GM12878 (cell line): Measurements from ENCODE around the gene TSPO2. TPM values are rescaled to one million over a fixed set of nuclear protein-coding genes. Genes with fewer than 3 reads are reported as not detected.

ENCODE experiments used
- ATAC-seq: fragments of 200-7000 bp; cut with Tn5 transposase; 3 replicates; pipeline ENCODE4 v1.9.1; 2020; ENCODE audit warnings: mild to moderate bottlenecking, moderate library complexity
- BruUV-seq: library from RNA; stranded (reverse); fragments of 400-500 nt; replicated peaks from 2 replicates; lab custom pipeline; 2021; lab: Mats Ljungman, UMichigan
- CTCF ChIA-PET: fragments of 300-600 bp; sonication (Branson Sonifier 250); formaldehyde crosslinking; extraction: SDS; loops from one replicate; lab custom pipeline; 2021; ENCODE audit warnings: inconsistent platforms; lab: Yijun Ruan, JAX
- POLR2A ChIA-PET: fragments of 350-600 bp; formaldehyde crosslinking; extraction: SDS; loops from one replicate; lab custom pipeline; 2021; ENCODE audit warnings: inconsistent platforms; lab: Charles Lee
- RAD21 ChIA-PET: fragments of 300-600 bp; sonication (Branson Sonifier 250); formaldehyde crosslinking; loops from one replicate; lab custom pipeline; 2023; ENCODE audit warnings: antibody characterized with exemption; ENCODE audit not compliant: unreplicated experiment; lab: Charles Lee
- SMC1A ChIA-PET: fragments of 300-600 bp; sonication (Branson Sonifier 250); formaldehyde crosslinking; loops from one replicate; lab custom pipeline; 2023; ENCODE audit not compliant: unreplicated experiment, uncharacterized antibody; lab: Charles Lee
- DNase-seq: peaks from one replicate; pipeline ENCODE4 v3.0.0-alpha.2; 2011; ENCODE audit warnings: low read depth, low spot score
- FAIRE-seq: peaks from 3 replicates; lab custom pipeline; 2011; peaks lifted over from hg19 to GRCh38; lab: Jason Lieb, UNC
- H2AFZ ChIP-seq: 2 replicates; pipeline ENCODE4 v1.6.0; 2011; ENCODE audit warnings: low read depth, low read length, control low read depth; ENCODE audit not compliant: control insufficient read depth
- H3K27ac ChIP-seq: 2 replicates; pipeline ENCODE4 v1.5.1; 2011; ENCODE audit warnings: control low read depth; ENCODE audit not compliant: control insufficient read depth, insufficient read depth
- H3K27me3 ChIP-seq, 2 experiments: replicated peaks in 1 of 2; 2 replicates each; pipeline versions ENCODE4 v1.6.0 to v1.6.1; 2011; ENCODE audit warnings: low read length in 1 of 2; ENCODE audit not compliant: control insufficient read depth in 2 of 2, insufficient read depth in 2 of 2
- H3K36me3 ChIP-seq, 2 experiments: 2 replicates each; pipeline ENCODE4 v1.5.1; 2011; ENCODE audit warnings: low read length in 1 of 2; ENCODE audit not compliant: control insufficient read depth in 2 of 2, insufficient read depth in 2 of 2
- H3K4me1 ChIP-seq: 2 replicates; pipeline ENCODE4 v1.6.1; 2011; ENCODE audit warnings: mild to moderate bottlenecking, low read length, moderate library complexity, mixed read lengths; ENCODE audit not compliant: control insufficient read depth, insufficient read depth
- H3K4me2 ChIP-seq: 2 replicates; pipeline ENCODE4 v1.6.0; 2011; ENCODE audit warnings: control low read depth; ENCODE audit not compliant: control insufficient read depth, insufficient read depth
- H3K4me3 ChIP-seq: fragments of 200-600 bp; sonication (generic); 2 replicates; pipeline ENCODE4 v1.5.1; 2016
- H3K79me2 ChIP-seq: 2 replicates; pipeline ENCODE4 v1.6.0; 2011; ENCODE audit warnings: low read length; ENCODE audit not compliant: control insufficient read depth, insufficient read depth
- H3K9ac ChIP-seq: 2 replicates; pipeline ENCODE4 v1.8.0; 2011; ENCODE audit warnings: low read length, control low read depth, mixed read lengths; ENCODE audit not compliant: control insufficient read depth, insufficient read depth
- H3K9me3 ChIP-seq: replicated peaks from 3 replicates; pipeline ENCODE4 v1.5.1; 2011; ENCODE audit warnings: mild to moderate bottlenecking, low read length; ENCODE audit not compliant: control insufficient read depth, insufficient read depth
- H4K20me1 ChIP-seq: 2 replicates; pipeline ENCODE4 v1.6.0; 2011; ENCODE audit not compliant: control insufficient read depth, insufficient read depth
- BMI1 ChIP-seq: fragments of 450-650 bp; IDR thresholded peaks from 2 replicates; pipeline ENCODE4 v1.6.1; 2016; ENCODE audit warnings: mild to moderate bottlenecking, moderate library complexity, borderline replicate concordance
- GABPA ChIP-seq: IDR thresholded peaks from 2 replicates; pipeline ENCODE4 v1.6.1; 2014; ENCODE audit warnings: antibody characterized with exemption, low read depth, mild to moderate bottlenecking, inconsistent platforms
- MAX ChIP-seq: IDR thresholded peaks from 2 replicates; pipeline ENCODE4 v1.6.1; 2012; ENCODE audit warnings: low read depth, low read length, improper control_type of control experiment
- MEF2A ChIP-seq: IDR thresholded peaks from 2 replicates; pipeline ENCODE4 v1.6.1; 2011; ENCODE audit warnings: low read depth, mild to moderate bottlenecking, low read length, moderate library complexity; ENCODE audit not compliant: insufficient read depth
- MEF2B ChIP-seq: fragments of 450-650 bp; IDR thresholded peaks from 2 replicates; pipeline ENCODE4 v1.6.1; 2018; ENCODE audit warnings: mild to moderate bottlenecking, moderate library complexity; ENCODE audit not compliant: partially characterized antibody, poor library complexity, severe bottlenecking
- NFYB ChIP-seq: IDR thresholded peaks from 2 replicates; pipeline ENCODE4 v1.6.1; 2011; ENCODE audit warnings: low read depth, mild to moderate bottlenecking, low read length, improper control_type of control experiment, moderate library complexity; ENCODE audit not compliant: insufficient read depth
- PAX8 ChIP-seq: fragments of 450-650 bp; IDR thresholded peaks from 2 replicates; pipeline ENCODE4 v1.6.1; 2017; ENCODE audit warnings: mild to moderate bottlenecking, moderate library complexity
- PKNOX1 ChIP-seq: fragments of 450-650 bp; IDR thresholded peaks from 2 replicates; pipeline ENCODE4 v1.6.1; 2016; ENCODE audit warnings: mild to moderate bottlenecking
- RB1 ChIP-seq: fragments of 450-650 bp; formaldehyde crosslinking; IDR thresholded peaks from 2 replicates; pipeline ENCODE4 v1.6.1; 2017; ENCODE audit warnings: mild to moderate bottlenecking, borderline replicate concordance
- RCOR1 ChIP-seq: conservative IDR thresholded peaks from 2 replicates; pipeline ENCODE4 v1.6.1; 2012; ENCODE audit warnings: low read depth, low read length, improper control_type of control experiment
- SMAD5 ChIP-seq: IDR thresholded peaks from 2 replicates; pipeline ENCODE4 v1.6.1; 2016; ENCODE audit warnings: antibody characterized with exemption, low read depth
- SREBF1 ChIP-seq: IDR thresholded peaks from 2 replicates; pipeline ENCODE4 v1.6.1; 2012; ENCODE audit warnings: mild to moderate bottlenecking, low read length
- SREBF2 ChIP-seq: IDR thresholded peaks from 2 replicates; pipeline ENCODE4 v1.6.1; 2012; ENCODE audit warnings: mild to moderate bottlenecking, low read length
- ZNF592 ChIP-seq: fragments of 450-650 bp; IDR thresholded peaks from 2 replicates; pipeline ENCODE4 v1.6.1; 2017; ENCODE audit warnings: mild to moderate bottlenecking, moderate library complexity
- in situ Hi-C: fragments of 300-500 bp; cut with MboI; formaldehyde crosslinking; loops from 9 replicates; pipeline ENCODE4 v1.14.3; 2018; ENCODE audit warnings: mixed read lengths
- intact Hi-C: fragments of 100-400 bp; cut with micrococcal nuclease; formaldehyde crosslinking; loops from one replicate; pipeline ENCODE4 v1.14.2; 2022; ENCODE audit not compliant: unreplicated experiment
- polyA plus RNA-seq, 11 experiments: library from polyadenylated mRNA; depleted of rRNA in 4 of 11; unstranded in 6 of 11; stranded (reverse) in 5 of 11; fragments of >200 nt; fragmentation: Nextera tagmentation in 4 of 11; fragmentation: Illumina TruSeq in 1 of 11; extraction: Ambion mirVana in 4 of 11; extraction: Trizol in 1 of 11; gene quantifications; 1 replicate in 1 of 11; 2 replicates in 10 of 11; pipeline versions ENCODE4 v1.2.1 to v1.2.3, GENCODE V29; 2011 to 2016; ENCODE audit warnings: inconsistent platforms in 2 of 11, missing spikeins in 2 of 11, low read depth in 1 of 11
- total RNA-seq, 4 experiments: library from RNA; depleted of rRNA in 3 of 4; stranded (reverse); fragments of >200 nt in 3 of 4; fragmentation: Illumina TruSeq in 1 of 4; extraction: Trizol in 1 of 4; gene quantifications; 2 replicates each; pipeline versions ENCODE4 v1.2.1 to v1.2.3, GENCODE V29; 2013 to 2021

TSPO2 gene
- total and polyA plus RNA-seq, 10 of the 15 experiments (the other 5 are each of a cell fraction or from before 2014, with no cell fraction given), result not detected

- DNase-seq, result no peak
- SMC1A ChIA-PET, result interaction anchor here (0.9 kb wide), 1 partner anchor 8 kb away, joined by 4 read pairs; no protein-coding TSS in a partner anchor
- TF ChIP-seq SMAD5 (no peak), RCOR1 (no peak), RB1 (no peak)
- TF ChIP-seq, all 136 proteins: peak for 0
- Histone ChIP-seq H3K4me2 (no peak overlapping the region), H3K9ac (no peak overlapping the region), H3K79me2 (peaks cover 13% of the 10 kb centered on the region), H3K27me3 (no peaks in the 10 kb centered on the region), H4K20me1 (no peaks in the 10 kb centered on the region), H2AFZ (no peak overlapping the region), H3K9me3 (no peaks in the 10 kb centered on the region), H3K4me1 (no peaks in the 10 kb centered on the region), H3K4me3 (no peak overlapping the region), H3K36me3 (peaks cover 4 to 19% of the 10 kb centered on the region in 2 experiments), H3K27ac (no peak overlapping the region)
- in situ Hi-C loops, result no loop called here
- BruUV-seq, result no TSS peak
- ChIA-PET RAD21 (no interaction called here), POLR2A (interaction anchor here (0.5 kb wide), 1 partner anchor 20 kb away, joined by 4 read pairs; no protein-coding TSS in a partner anchor), CTCF (interaction anchor here (0.7 to 1.4 kb wide), 4 partner anchors 9 to 109 kb away, joined by 3 to 6 read pairs (median 3); no protein-coding TSS in a partner anchor)
- no peak for ATAC-seq
- intact Hi-C loops, result no loop called here
- FAIRE-seq, result no peak
Measured at GRCh38 chr6:41083072-41083471, 40.8 kb downstream of the TSPO2 start.

GRCh38 chr6:41085182-41085581 is 42.9 kb downstream of the TSPO2 start:
- Histone ChIP-seq H3K79me2 (no peaks in the 10 kb centered on the region; the same call in 1 of the 2 replicates), H3K4me3 (no peak overlapping the region), H3K9me3 (no peaks in the 10 kb centered on the region), H3K27me3 (no peaks in the 10 kb centered on the region), H3K4me2 (no peak overlapping the region), H3K9ac (no peak overlapping the region), H4K20me1 (no peaks in the 10 kb centered on the region), H3K4me1 (no peaks in the 10 kb centered on the region), H3K36me3 (peaks cover 4 to 14% of the 10 kb centered on the region in 2 experiments), H2AFZ (no peak overlapping the region), H3K27ac (no peak overlapping the region)
- in situ Hi-C loops, result no loop called here
- intact Hi-C loops, result no loop called here
- FAIRE-seq (peak; percentile 78), DNase-seq (no peak), ATAC-seq (no peak)
- POLR2A ChIA-PET, result no interaction called here
- SMC1A ChIA-PET, result interaction anchor here (0.9 kb wide), 1 partner anchor 9 kb away, joined by 4 read pairs; no protein-coding TSS in a partner anchor
- no TSS peak for BruUV-seq
- RAD21 ChIA-PET, result no interaction called here
- CTCF ChIA-PET, result no interaction called here
- TF ChIP-seq PKNOX1 (no peak), PAX8 (no peak), MEF2A (no peak), BMI1 (no peak), SREBF1 (no peak), MAX (no peak), SREBF2 (no peak), ZNF592 (no peak), GABPA (no peak), MEF2B (no peak), NFYB (no peak)
